Hepatocyte (in vitro differentiated cells): ENCODE measurements around the gene SAPCD2.

ENCODE experiments used
- CTCF ChIP-seq: fragments of 200-600 bp; sonication (generic); IDR thresholded peaks from 2 replicates; pipeline ENCODE4 v1.5.1; 2016; ENCODE audit warnings: antibody characterized with exemption, mild to moderate bottlenecking; ENCODE audit not compliant: poor library complexity
- EZH2 ChIP-seq: fragments of 200-600 bp; sonication (generic); IDR thresholded peaks from 2 replicates; pipeline ENCODE4 v1.6.1; 2016; ENCODE audit warnings: antibody characterized with exemption, mild to moderate bottlenecking, borderline replicate concordance
- EZH2phosphoT487 ChIP-seq: fragments of 200-600 bp; sonication (generic); IDR thresholded peaks from one replicate; pipeline ENCODE4 v1.6.1; 2018; ENCODE audit warnings: antibody characterized with exemption, mild to moderate bottlenecking, low read depth, moderate library complexity; ENCODE audit not compliant: unreplicated experiment, severe bottlenecking

- no peak for TF ChIP-seq CTCF
- no peak for TF ChIP-seq EZH2
- no peak for TF ChIP-seq EZH2phosphoT487
Measured at GRCh38 chr9:137050570-137050969, 19.8 kb downstream of the SAPCD2 start.
